ENCODE measurements around the gene PLA2G2D. TPM values are rescaled to one million over a fixed set of nuclear protein-coding genes. Genes with fewer than 3 reads are reported as not detected.
A peak's percentile ranks its signal among the peaks of the same experiment; 100 is the strongest.

Gene PLA2G2D
- total and polyA plus RNA-seq, 10 of the 15 experiments (the other 5 are each of a cell fraction or from before 2014, with no cell fraction given) = 0.06 to 0.38 (median 0.16) TPM; not detected in 2

DNA sequence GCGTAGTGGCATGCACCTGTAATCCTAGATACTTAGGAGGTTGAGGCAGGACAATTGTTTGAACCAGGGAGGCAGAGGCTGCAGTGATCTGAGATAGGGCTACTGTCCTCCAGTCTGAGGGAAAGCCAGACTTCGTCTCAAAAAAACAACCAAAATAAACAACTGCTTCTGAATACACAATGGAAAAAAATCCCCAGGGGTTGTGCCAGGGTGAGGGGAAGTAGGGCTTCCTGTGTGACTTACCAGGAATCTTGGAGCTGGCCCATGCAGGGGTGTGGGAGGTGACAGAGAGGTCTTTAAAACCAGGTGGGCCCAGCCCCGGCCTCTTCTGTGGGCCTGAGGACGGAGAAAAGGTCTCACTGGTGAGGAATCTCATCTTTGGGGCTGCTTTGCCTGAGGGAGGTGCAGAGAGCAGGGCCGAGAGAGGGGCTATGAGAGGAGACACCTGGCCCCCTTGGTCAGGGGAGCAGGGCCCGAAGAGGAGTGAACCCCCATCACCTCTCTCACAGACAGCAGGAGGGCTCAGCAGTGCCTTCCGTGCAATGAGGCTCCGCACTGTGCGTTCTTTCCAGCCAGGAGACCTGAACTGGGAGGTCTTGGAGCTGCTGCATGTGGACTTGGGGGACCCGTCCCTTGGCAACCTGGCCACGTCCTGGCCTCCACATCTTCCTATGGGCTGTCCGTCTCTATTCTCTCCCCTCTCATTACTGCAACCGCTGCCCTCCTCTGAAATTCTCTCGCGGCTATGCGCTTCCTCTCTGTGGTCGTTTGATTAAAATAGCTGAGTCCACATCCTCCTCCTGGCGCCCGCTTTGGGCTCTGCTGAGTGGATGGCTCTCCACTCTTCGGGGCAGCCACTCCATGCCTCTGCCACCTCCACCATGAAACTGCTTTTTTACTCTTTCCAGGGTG, 38.6 kb downstream of the PLA2G2D start (continued):
- TF ChIP-seq MYB (IDR thresholded peaks at IDR 0.05; ENCODE audit: borderline replicate concordance, low read depth, low read length) (no peak), EED (IDR thresholded peaks at IDR 0.05; ENCODE audit: low read depth) (peak; percentile 47; the same call in 1 of the 2 replicates), RCOR1 (conservative IDR thresholded peaks at IDR 0.05; ENCODE audit: low read depth, low read length) (no peak), TCF7 (IDR thresholded peaks at IDR 0.05; ENCODE audit: borderline replicate concordance) (no peak), CHD2 (IDR thresholded peaks at IDR 0.05; ENCODE audit: borderline replicate concordance, low read depth, low read length) (peak; percentile 54; the same call in 1 of the 2 replicates)
- TF ChIP-seq, protein P1, sequence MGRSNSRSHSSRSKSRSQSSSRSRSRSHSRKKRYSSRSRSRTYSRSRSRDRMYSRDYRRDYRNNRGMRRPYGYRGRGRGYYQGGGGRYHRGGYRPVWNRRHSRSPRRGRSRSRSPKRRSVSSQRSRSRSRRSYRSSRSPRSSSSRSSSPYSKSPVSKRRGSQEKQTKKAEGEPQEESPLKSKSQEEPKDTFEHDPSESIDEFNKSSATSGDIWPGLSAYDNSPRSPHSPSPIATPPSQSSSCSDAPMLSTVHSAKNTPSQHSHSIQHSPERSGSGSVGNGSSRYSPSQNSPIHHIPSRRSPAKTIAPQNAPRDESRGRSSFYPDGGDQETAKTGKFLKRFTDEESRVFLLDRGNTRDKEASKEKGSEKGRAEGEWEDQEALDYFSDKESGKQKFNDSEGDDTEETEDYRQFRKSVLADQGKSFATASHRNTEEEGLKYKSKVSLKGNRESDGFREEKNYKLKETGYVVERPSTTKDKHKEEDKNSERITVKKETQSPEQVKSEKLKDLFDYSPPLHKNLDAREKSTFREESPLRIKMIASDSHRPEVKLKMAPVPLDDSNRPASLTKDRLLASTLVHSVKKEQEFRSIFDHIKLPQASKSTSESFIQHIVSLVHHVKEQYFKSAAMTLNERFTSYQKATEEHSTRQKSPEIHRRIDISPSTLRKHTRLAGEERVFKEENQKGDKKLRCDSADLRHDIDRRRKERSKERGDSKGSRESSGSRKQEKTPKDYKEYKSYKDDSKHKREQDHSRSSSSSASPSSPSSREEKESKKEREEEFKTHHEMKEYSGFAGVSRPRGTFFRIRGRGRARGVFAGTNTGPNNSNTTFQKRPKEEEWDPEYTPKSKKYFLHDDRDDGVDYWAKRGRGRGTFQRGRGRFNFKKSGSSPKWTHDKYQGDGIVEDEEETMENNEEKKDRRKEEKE (IDR thresholded peaks at IDR 0.05) = no peak
- TF ChIP-seq, protein P2, sequence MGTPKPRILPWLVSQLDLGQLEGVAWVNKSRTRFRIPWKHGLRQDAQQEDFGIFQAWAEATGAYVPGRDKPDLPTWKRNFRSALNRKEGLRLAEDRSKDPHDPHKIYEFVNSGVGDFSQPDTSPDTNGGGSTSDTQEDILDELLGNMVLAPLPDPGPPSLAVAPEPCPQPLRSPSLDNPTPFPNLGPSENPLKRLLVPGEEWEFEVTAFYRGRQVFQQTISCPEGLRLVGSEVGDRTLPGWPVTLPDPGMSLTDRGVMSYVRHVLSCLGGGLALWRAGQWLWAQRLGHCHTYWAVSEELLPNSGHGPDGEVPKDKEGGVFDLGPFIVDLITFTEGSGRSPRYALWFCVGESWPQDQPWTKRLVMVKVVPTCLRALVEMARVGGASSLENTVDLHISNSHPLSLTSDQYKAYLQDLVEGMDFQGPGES (IDR thresholded peaks at IDR 0.05) = no peak
